WI38 (cell line): ENCODE measurements around the gene TCN2.

Experiments used
- H3K4me3 ChIP-seq: 2 replicates; pipeline ENCODE4 v1.5.1; 2011; ENCODE audit warnings: low read depth, mild to moderate bottlenecking, control low read depth, low read length
- CTCF ChIP-seq: IDR thresholded peaks from 2 replicates; pipeline ENCODE4 v1.5.1; 2012; ENCODE audit warnings: low read depth, mild to moderate bottlenecking, control low read depth, low read length

TCN2 gene

DNA sequence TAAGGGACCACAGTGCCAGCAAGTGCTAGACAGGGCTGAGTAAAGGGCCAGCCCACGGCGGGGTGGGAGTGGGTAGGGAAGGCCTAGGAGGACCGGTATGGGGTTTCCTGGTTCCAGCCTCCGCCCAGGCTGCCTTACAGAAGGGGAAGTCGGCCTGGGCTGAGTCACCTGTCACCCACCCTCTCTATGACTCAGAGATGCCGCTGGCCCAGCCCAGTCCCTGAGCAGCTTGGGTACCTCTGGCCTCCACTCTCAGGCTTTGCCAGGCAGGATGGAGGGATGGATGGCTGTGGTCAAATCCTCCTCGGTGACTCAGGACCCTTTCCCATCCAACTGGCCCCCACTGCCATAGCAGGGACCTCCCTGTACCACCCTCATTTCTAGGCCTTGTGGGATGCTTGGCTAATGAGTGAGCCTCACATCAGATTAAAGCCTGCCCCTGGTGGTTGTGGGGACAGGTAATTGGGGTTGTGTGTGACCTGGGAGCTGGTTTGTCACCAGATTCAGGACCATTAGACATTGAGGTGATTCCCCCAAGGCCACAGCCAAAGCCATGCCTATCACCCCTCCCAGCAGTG lies 42.5 kb downstream of the TCN2 start:
- no peak for TF ChIP-seq CTCF
- H3K4me3 ChIP-seq = no peak overlapping the region

- H3K4me3 ChIP-seq = no peak overlapping the region
- no peak for TF ChIP-seq CTCF
These were observed 43.6 kb downstream of the TCN2 start for GRCh38 chr22:30650508-30651116.

GRCh38 chr22:30652852-30653251 lies 45.9 kb downstream of the TCN2 start:
- no peak overlapping the region for H3K4me3 ChIP-seq
- TF ChIP-seq CTCF = no peak

DNA sequence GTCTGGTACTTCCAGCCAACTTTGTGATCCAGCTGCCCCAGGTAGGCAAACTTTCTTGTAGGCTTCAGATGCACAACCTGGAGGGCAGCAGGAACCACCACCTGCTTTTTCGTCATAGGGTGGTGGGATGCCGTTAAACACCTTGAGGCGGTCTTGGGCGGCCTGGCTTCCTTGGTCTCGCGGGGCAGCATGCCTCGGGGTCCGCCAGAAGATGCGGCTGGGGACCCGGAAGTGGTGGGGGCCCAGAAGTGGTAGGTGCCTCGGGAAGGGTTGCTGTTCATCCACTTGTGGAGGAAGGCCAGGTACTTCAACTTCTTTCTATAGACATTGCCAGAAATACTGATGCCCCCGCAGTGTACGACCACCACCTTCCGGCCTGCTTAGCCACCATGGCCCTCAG lies 47.4 kb downstream of the TCN2 start:
- TF ChIP-seq CTCF = no peak
- H3K4me3 ChIP-seq = no peak overlapping the region

GRCh38 chr22:30655532-30655931 lies 48.6 kb downstream of the TCN2 start:
- no peak overlapping the region for H3K4me3 ChIP-seq

GRCh38 chr22:30662040-30662439 lies 55.1 kb downstream of the TCN2 start:
- H3K4me3 ChIP-seq = no peak overlapping the region
- no peak for TF ChIP-seq CTCF

More at GRCh38 chr22:30655532-30655931, 48.6 kb downstream of the TCN2 start:
- no peak for TF ChIP-seq CTCF

DNA sequence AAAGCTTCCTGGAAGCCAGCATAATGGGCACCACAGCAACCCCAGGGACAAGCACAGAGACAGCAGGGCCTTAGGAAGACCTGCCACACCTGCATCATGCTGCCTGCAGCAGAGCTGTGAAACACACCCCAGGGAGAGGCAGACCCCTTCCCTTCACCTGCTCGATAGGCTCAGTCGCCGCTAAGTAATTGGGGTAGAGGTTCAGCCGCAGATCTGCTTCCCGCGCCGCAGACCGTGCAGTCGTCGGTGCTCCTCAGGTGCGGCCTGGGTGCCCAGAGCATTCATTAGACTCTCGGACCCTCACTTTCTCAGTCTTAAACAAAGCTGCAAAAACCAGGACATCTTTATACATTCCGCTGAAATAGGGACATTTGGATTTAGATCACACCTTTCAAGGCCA lies 57.8 kb downstream of the TCN2 start:
- H3K4me3 ChIP-seq = no peak overlapping the region
- TF ChIP-seq CTCF = no peak
